Measurements from ENCODE around the gene HAAO. TPM values are rescaled to one million over a fixed set of nuclear protein-coding genes. Genes with fewer than 3 reads are reported as not detected.

Gene HAAO
- total RNA-seq, 1 donor from 2014 or later, result not detected

DNA sequence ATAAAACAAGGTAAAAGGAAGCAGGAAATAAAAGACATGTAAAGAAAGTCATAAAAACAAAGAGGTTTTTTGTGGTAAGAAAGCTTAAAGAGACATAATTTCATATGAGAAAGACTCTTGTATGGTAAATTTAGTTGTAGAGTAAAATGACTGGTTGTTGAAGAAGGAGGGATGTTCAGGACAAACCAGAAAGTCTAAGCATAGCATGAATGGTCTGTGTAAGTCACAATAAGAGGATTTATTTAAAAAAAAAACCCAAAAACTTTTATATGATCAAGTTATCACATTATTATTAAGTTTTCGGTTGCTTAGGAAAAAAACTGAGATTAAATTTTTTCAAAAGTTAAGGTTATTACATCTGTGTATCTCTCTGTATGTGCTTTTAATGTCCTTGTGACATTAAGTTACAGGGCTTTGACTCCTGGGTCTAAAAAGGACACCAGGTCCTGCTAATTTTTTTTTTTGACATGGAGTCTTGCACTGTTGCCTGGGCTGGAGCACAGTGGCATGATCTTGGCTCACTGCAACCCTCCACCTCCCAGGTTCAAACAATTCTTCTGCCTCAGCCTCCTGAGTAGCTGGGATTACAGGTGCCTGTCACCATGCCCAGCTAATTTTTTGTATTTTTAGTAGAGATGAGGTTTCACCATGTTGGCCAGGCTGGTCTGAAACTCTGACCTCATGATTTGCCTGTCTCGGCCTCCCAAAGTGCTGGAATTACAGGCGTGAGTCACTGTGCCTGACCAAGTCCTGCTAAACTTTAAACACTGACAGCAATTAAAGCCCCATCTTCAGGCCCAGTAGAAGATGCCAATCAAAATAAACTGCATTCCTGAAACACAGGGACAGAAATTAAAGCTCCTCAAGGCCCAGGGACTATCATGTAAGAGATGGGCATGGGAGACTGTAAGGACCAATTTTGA lies 14.2 kb downstream of the HAAO start:
- TF ChIP-seq, protein P1, sequence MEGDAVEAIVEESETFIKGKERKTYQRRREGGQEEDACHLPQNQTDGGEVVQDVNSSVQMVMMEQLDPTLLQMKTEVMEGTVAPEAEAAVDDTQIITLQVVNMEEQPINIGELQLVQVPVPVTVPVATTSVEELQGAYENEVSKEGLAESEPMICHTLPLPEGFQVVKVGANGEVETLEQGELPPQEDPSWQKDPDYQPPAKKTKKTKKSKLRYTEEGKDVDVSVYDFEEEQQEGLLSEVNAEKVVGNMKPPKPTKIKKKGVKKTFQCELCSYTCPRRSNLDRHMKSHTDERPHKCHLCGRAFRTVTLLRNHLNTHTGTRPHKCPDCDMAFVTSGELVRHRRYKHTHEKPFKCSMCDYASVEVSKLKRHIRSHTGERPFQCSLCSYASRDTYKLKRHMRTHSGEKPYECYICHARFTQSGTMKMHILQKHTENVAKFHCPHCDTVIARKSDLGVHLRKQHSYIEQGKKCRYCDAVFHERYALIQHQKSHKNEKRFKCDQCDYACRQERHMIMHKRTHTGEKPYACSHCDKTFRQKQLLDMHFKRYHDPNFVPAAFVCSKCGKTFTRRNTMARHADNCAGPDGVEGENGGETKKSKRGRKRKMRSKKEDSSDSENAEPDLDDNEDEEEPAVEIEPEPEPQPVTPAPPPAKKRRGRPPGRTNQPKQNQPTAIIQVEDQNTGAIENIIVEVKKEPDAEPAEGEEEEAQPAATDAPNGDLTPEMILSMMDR (IDR thresholded peaks at IDR 0.05; ENCODE audit: partially characterized antibody, unreplicated experiment), result no peak
- H3K4me1 Mint-ChIP-seq (ENCODE audit: low read depth, unreplicated experiment), result no peaks in the 10 kb centered on the region
- peaks cover 13% of the 10 kb centered on the region for H3K9me3 Mint-ChIP-seq (ENCODE audit: unreplicated experiment)
- no peak overlapping the region for H3K4me3 Mint-ChIP-seq (ENCODE audit: unreplicated experiment)
- DNase-seq, result no peak
- H3K27ac Mint-ChIP-seq (ENCODE audit: unreplicated experiment), result no peak overlapping the region
- H3K36me3 Mint-ChIP-seq (ENCODE audit: unreplicated experiment), result peaks cover 27% of the 10 kb centered on the region
- peaks cover 2% of the 10 kb centered on the region for H3K27me3 Mint-ChIP-seq (ENCODE audit: unreplicated experiment)

DNA sequence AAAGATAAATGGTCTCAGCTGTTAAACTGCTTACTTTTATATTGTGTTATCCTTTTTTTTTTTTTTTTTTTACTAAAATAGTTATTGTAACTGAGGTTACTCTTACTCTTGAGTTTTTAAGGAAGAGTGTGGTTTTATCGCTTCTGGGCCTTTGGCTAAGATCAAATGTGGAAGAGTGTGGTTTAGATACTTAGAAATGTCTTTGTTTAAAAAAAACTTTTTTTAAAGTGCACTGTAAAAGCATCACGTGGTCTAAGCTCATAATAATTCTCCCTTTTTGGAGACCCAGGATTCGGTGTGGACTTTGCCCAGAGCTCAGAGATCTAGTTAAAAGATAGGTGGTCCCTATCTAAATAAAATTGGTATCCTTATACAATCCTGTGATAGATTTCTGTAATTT lies 16.6 kb downstream of the HAAO start:
- peaks cover 6% of the 10 kb centered on the region for H3K9me3 Mint-ChIP-seq (ENCODE audit: unreplicated experiment)
- TF ChIP-seq, protein P1 (IDR thresholded peaks at IDR 0.05; ENCODE audit: partially characterized antibody, unreplicated experiment), result no peak
- no peak overlapping the region for H3K27ac Mint-ChIP-seq (ENCODE audit: unreplicated experiment)
- no peaks in the 10 kb centered on the region for H3K4me1 Mint-ChIP-seq (ENCODE audit: low read depth, unreplicated experiment)
- H3K27me3 Mint-ChIP-seq (ENCODE audit: unreplicated experiment), result peaks cover 4% of the 10 kb centered on the region
- H3K36me3 Mint-ChIP-seq (ENCODE audit: unreplicated experiment), result peaks cover 14% of the 10 kb centered on the region
- H3K4me3 Mint-ChIP-seq (ENCODE audit: unreplicated experiment), result no peak overlapping the region
- no peak for DNase-seq

DNA sequence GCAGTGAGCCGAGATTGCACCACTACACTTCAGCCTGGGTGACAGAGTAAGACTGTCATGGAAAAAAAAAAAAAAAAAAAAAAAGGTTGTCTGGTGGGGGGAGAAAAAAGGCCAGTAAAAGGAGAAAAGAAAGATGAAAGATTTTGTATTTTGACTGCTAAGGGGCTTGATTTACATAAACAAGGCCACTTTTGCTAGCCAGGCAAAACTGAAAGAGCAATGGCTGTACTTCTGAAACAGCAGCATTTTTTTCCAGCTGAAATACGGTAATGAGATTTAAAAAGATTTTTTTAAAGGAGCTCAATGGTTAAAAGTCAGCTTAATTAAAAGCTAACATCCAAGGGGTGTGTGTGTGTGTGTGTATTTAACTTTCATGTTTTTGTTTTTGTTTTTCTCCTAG lies 17.2 kb downstream of the HAAO start:
- no peak for DNase-seq
- H3K4me3 Mint-ChIP-seq (ENCODE audit: unreplicated experiment), result no peak overlapping the region
- no peaks in the 10 kb centered on the region for H3K4me1 Mint-ChIP-seq (ENCODE audit: low read depth, unreplicated experiment)
- peaks cover 4% of the 10 kb centered on the region for H3K27me3 Mint-ChIP-seq (ENCODE audit: unreplicated experiment)
- H3K9me3 Mint-ChIP-seq (ENCODE audit: unreplicated experiment), result peaks cover 4% of the 10 kb centered on the region
- no peak overlapping the region for H3K27ac Mint-ChIP-seq (ENCODE audit: unreplicated experiment)
- H3K36me3 Mint-ChIP-seq (ENCODE audit: unreplicated experiment), result peaks cover 14% of the 10 kb centered on the region
- TF ChIP-seq, protein P1 (IDR thresholded peaks at IDR 0.05; ENCODE audit: partially characterized antibody, unreplicated experiment), result no peak

DNA sequence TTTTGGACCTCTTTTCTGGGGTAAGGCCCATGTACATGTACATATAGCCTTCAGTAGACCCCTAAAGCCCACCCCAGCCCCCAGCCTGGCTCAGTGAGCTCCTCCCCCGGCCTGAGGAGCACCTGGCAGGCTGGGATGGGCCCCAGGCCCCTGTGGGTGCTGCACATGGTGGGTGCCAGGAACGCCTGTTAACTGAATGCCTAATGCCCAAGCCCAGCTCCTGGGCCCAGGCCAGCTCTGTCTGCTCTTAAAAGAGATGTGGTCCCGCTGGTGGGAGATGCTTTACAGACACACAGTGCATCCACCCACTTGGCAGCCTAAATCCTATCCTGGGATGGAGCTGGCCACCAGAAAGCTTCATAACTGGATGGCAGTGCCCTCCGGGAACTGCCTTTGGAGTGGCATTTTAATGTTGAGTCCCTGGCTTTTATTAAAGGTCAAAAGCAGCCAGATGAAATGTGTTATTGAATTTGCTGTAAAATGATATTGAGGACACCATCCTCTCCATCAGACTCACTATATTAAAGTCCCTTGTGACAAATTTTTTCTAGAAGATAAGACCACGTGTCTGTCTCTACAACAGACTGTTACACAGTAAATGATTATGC lies 20.7 kb downstream of the HAAO start:
- Mint-ChIP-seq H3K9me3 (ENCODE audit: unreplicated experiment) (peaks cover 2% of the 10 kb centered on the region), H3K36me3 (ENCODE audit: unreplicated experiment) (peaks cover 9% of the 10 kb centered on the region), H3K27ac (ENCODE audit: unreplicated experiment) (no peak overlapping the region), H3K4me1 (ENCODE audit: low read depth, unreplicated experiment) (peaks cover 3% of the 10 kb centered on the region), H3K4me3 (ENCODE audit: unreplicated experiment) (no peak overlapping the region), H3K27me3 (ENCODE audit: unreplicated experiment) (peaks cover 8% of the 10 kb centered on the region)
- TF ChIP-seq, protein P1 (IDR thresholded peaks at IDR 0.05; ENCODE audit: partially characterized antibody, unreplicated experiment), result no peak
- DNase-seq, result no peak

All from glutamatergic neuron (in vitro differentiated cells).